HG03432 (cell line): ENCODE results near the gene AGBL3.
A peak's percentile ranks its signal among the peaks of the same experiment; 100 is the strongest.
"Not testable (repeated sequence)": the region's sequence is repeated elsewhere in the genome, so short reads cannot be mapped to it uniquely, and the experiment has no call there.

Experiments
- ATAC-seq: cut with Tn5 transposase; IDR thresholded peaks from one replicate; pipeline ENCODE4 v1.9.1; 2021; ENCODE audit warnings: mild to moderate bottlenecking, moderate library complexity; ENCODE audit not compliant: unreplicated experiment

AGBL3 gene

GRCh38 chr7:135074531-135074930 is 88.2 kb downstream of the AGBL3 start:
- ATAC-seq = no peak

- no peak for ATAC-seq
Observed at GRCh38 chr7:135075716-135076115, 89.4 kb downstream of the AGBL3 start.

- no peak for ATAC-seq
Observed at GRCh38 chr7:135076882-135077281, 90.6 kb downstream of the AGBL3 start.

- no peak for ATAC-seq
Observed at GRCh38 chr7:135077642-135078041, 91.3 kb downstream of the AGBL3 start.

GRCh38 chr7:135078051-135078450 is 91.7 kb downstream of the AGBL3 start:
- no peak for ATAC-seq

- no peak for ATAC-seq
Observed at GRCh38 chr7:135079068-135079467, 92.8 kb downstream of the AGBL3 start.

GRCh38 chr7:135083005-135083404 is 96.7 kb downstream of the AGBL3 start:
- no peak for ATAC-seq

GRCh38 chr7:135088566-135088965 is 102.3 kb downstream of the AGBL3 start:
- no peak for ATAC-seq

- no peak for ATAC-seq
Observed at GRCh38 chr7:135091717-135092116, 105.4 kb downstream of the AGBL3 start.

GRCh38 chr7:135094472-135095237 is 108.3 kb downstream of the AGBL3 start:
- no peak for ATAC-seq

GRCh38 chr7:135095450-135095849 is 109.1 kb downstream of the AGBL3 start:
- no peak for ATAC-seq

GRCh38 chr7:135098391-135098790 is 112.1 kb downstream of the AGBL3 start:
- ATAC-seq = no peak

- no peak for ATAC-seq
Observed at GRCh38 chr7:135100856-135101255, 114.5 kb downstream of the AGBL3 start.

- ATAC-seq = peak; percentile 94
Observed at GRCh38 chr7:135102372-135102771, 116.1 kb downstream of the AGBL3 start.

GRCh38 chr7:135109562-135109961 is 123.3 kb downstream of the AGBL3 start:
- ATAC-seq = no peak

- ATAC-seq = no peak
Observed at GRCh38 chr7:135109976-135110375, 123.7 kb downstream of the AGBL3 start.

- ATAC-seq = no peak
Observed at GRCh38 chr7:135111379-135111778, 125.1 kb downstream of the AGBL3 start.

- ATAC-seq = no peak
Observed at GRCh38 chr7:135114622-135115021, 128.3 kb downstream of the AGBL3 start.

- no peak for ATAC-seq
Observed at GRCh38 chr7:135117096-135117495, 130.8 kb downstream of the AGBL3 start.

- ATAC-seq = no peak
Observed at GRCh38 chr7:135121868-135122267, 135.6 kb downstream of the AGBL3 start.

GRCh38 chr7:135124631-135125030 is 138.3 kb downstream of the AGBL3 start:
- ATAC-seq = not testable (repeated sequence)

- no peak for ATAC-seq
Observed at GRCh38 chr7:135128931-135129330, 142.6 kb downstream of the AGBL3 start.

- ATAC-seq = no peak
Observed at GRCh38 chr7:135129579-135129978, 143.3 kb downstream of the AGBL3 start.
